Fibroblast of mammary gland (primary cell): ENCODE results near the gene KCNQ1.

Source experiments
- DNase-seq: peaks from one replicate; pipeline ENCODE4 v3.0.0-alpha.2; 2010; ENCODE audit warnings: low read depth
- H3K4me3 ChIP-seq: 2 replicates; pipeline ENCODE4 v1.5.1; 2011; ENCODE audit warnings: low read depth, mild to moderate bottlenecking, low read length, moderate library complexity; ENCODE audit not compliant: control insufficient read depth
- CTCF ChIP-seq: conservative IDR thresholded peaks from 2 replicates; pipeline ENCODE4 v1.5.1; 2011; ENCODE audit warnings: low read depth, low read length, inconsistent platforms; ENCODE audit not compliant: control insufficient read depth, insufficient read depth

Gene KCNQ1

GRCh38 chr11:2689651-2690575 is 245.1 kb downstream of the KCNQ1 start:
- TF ChIP-seq CTCF: no peak
- DNase-seq: no peak
- no peak overlapping the region for H3K4me3 ChIP-seq

GRCh38 chr11:2690596-2691354 is 246.0 kb downstream of the KCNQ1 start:
- no peak for TF ChIP-seq CTCF
- no peak for DNase-seq

GRCh38 chr11:2691355-2691761 is 246.6 kb downstream of the KCNQ1 start:
- DNase-seq: no peak
- TF ChIP-seq CTCF: no peak
- no peak overlapping the region for H3K4me3 ChIP-seq

More at GRCh38 chr11:2690596-2691354, 246.0 kb downstream of the KCNQ1 start:
- H3K4me3 ChIP-seq: no peak overlapping the region

GRCh38 chr11:2691991-2692875 is 247.4 kb downstream of the KCNQ1 start:
- H3K4me3 ChIP-seq: no peak overlapping the region
- TF ChIP-seq CTCF: no peak
- no peak for DNase-seq

- DNase-seq: no peak
- no peak for TF ChIP-seq CTCF
- H3K4me3 ChIP-seq: no peak overlapping the region
Measured at GRCh38 chr11:2693271-2694261, 248.8 kb downstream of the KCNQ1 start.

GRCh38 chr11:2694495-2694894 is 249.7 kb downstream of the KCNQ1 start:
- no peak for TF ChIP-seq CTCF
- H3K4me3 ChIP-seq: no peak overlapping the region
- DNase-seq: no peak
